CD8-positive, alpha-beta memory T cell (primary cell): ENCODE data around the gene CBX1. TPM values are rescaled to one million over a fixed set of nuclear protein-coding genes. Genes with fewer than 3 reads are reported as not detected.
A peak's percentile ranks its signal among the peaks of the same experiment; 100 is the strongest.

Experiments used
- CTCF ChIA-PET: fragments of 350-600 bp; sonication (Branson Sonifier 250); formaldehyde crosslinking; loops from one replicate; lab custom pipeline; 2021; ENCODE audit warnings: antibody characterized with exemption; lab: Charles Lee
- POLR2A ChIA-PET: fragments of 350-600 bp; sonication (Branson Sonifier 250); formaldehyde crosslinking; loops from one replicate; lab custom pipeline; 2021; ENCODE audit warnings: antibody characterized with exemption; lab: Charles Lee
- DNase-seq, 5 donors: peaks; one replicate each; pipeline versions ENCODE4 v3.0.0 to v3.0.0-alpha.2; 2020 to 2022; ENCODE audit warnings: mixed read lengths in 1 of 5
- H3K27ac ChIP-seq: one replicate; pipeline ENCODE4 v1.7.0; 2013; ENCODE audit warnings: low read depth, mild to moderate bottlenecking, low read length, moderate library complexity
- H3K27me3 ChIP-seq: 2 replicates; pipeline ENCODE4 v1.7.0; 2013; ENCODE audit warnings: low read length, mild to moderate bottlenecking; ENCODE audit not compliant: insufficient read depth, poor library complexity, severe bottlenecking
- H3K36me3 ChIP-seq: 2 replicates; pipeline ENCODE4 v1.7.0; 2013; ENCODE audit warnings: mild to moderate bottlenecking, low read length, moderate library complexity; ENCODE audit not compliant: insufficient read depth
- H3K4me1 ChIP-seq: 2 replicates; pipeline ENCODE4 v1.7.0; 2013; ENCODE audit warnings: mild to moderate bottlenecking, low read length, moderate library complexity; ENCODE audit not compliant: insufficient read depth
- H3K4me3 ChIP-seq: 2 replicates; pipeline ENCODE4 v1.7.0; 2013; ENCODE audit warnings: mild to moderate bottlenecking, low read length
- H3K9me3 ChIP-seq: 2 replicates; pipeline ENCODE4 v1.7.0; 2013; ENCODE audit warnings: mild to moderate bottlenecking, low read length
- H3K27ac Mint-ChIP-seq, 8 donors: one replicate each; pipeline ENCODE4 v1.8.0; 2020 to 2021; ENCODE audit warnings: mixed read lengths in 8 of 8, mild to moderate bottlenecking in 6 of 8, inconsistent platforms in 3 of 8, moderate library complexity in 3 of 8
- H3K27me3 Mint-ChIP-seq, 2 donors: one replicate each; pipeline ENCODE4 v1.8.0; 2020 to 2021; ENCODE audit warnings: mixed read lengths in 2 of 2, mild to moderate bottlenecking in 1 of 2, moderate library complexity in 1 of 2
- H3K36me3 Mint-ChIP-seq, 3 donors: one replicate each; pipeline ENCODE4 v1.8.0; 2020 to 2021; ENCODE audit warnings: mixed read lengths in 3 of 3, inconsistent platforms in 1 of 3, mild to moderate bottlenecking in 1 of 3
- H3K4me1 Mint-ChIP-seq, 3 donors: one replicate each; pipeline ENCODE4 v1.8.0; 2020 to 2021; ENCODE audit warnings: mixed read lengths in 3 of 3, inconsistent platforms in 1 of 3, mild to moderate bottlenecking in 1 of 3
- H3K4me3 Mint-ChIP-seq, 7 donors: one replicate each; pipeline ENCODE4 v1.8.0; 2020 to 2021; ENCODE audit warnings: mixed read lengths in 7 of 7, mild to moderate bottlenecking in 6 of 7, moderate library complexity in 4 of 7, inconsistent platforms in 2 of 7
- H3K9me3 Mint-ChIP-seq, 5 donors: one replicate each; pipeline ENCODE4 v1.8.0; 2020 to 2022; ENCODE audit warnings: mixed read lengths in 5 of 5, mild to moderate bottlenecking in 3 of 5, moderate library complexity in 2 of 5, inconsistent platforms in 1 of 5
- polyA plus RNA-seq: library from polyadenylated mRNA; unstranded; fragments of 300-500 nt; fragmentation: Illumina TruSeq; gene quantifications from one replicate; pipeline ENCODE4 v1.2.3, GENCODE V29; 2021
- total RNA-seq, 2 experiments: library from RNA; stranded (reverse); gene quantifications; one replicate each; pipeline ENCODE4 v1.2.3, GENCODE V29; 2021

The CBX1 gene
- total and polyA plus RNA-seq, 3 experiments from 2014 or later, result 21.1 to 65.1 (median 63.1) TPM

GRCh38 chr17:48122665-48123045 lies 21.4 kb upstream of the CBX1 start:
- Mint-ChIP-seq H3K27ac (peak overlapping the region in 3 of 8 donors; percentile 23 to 64 (median 32)), H3K9me3 (no peaks in the 10 kb centered on the region), H3K4me1 (no peaks in the 10 kb centered on the region), H3K36me3 (peaks cover 0 to 73% (median 11%) of the 10 kb centered on the region in 3 donors), H3K27me3 (no peaks in the 10 kb centered on the region), H3K4me3 (no peak overlapping the region)
- ChIA-PET POLR2A (interaction anchor here (0.6 kb wide), 1 partner anchor 14 kb away, joined by 3 read pairs; no protein-coding TSS in a partner anchor), CTCF (interaction anchor here (2.0 to 2.2 kb wide), 2 partner anchors 9 to 42 kb away, joined by 10 to 11 read pairs; no protein-coding TSS in a partner anchor)
- Histone ChIP-seq H3K4me3 (no peak overlapping the region), H3K36me3 (peaks cover 47% of the 10 kb centered on the region), H3K4me1 (no peaks in the 10 kb centered on the region), H3K27me3 (no peaks in the 10 kb centered on the region), H3K9me3 (no peaks in the 10 kb centered on the region), H3K27ac (no peak overlapping the region)
- DNase-seq, result no peak

- no peak overlapping the region for H3K4me3 Mint-ChIP-seq
- no peak for DNase-seq
- Histone ChIP-seq H3K4me1 (no peaks in the 10 kb centered on the region), H3K9me3 (no peaks in the 10 kb centered on the region), H3K27me3 (no peaks in the 10 kb centered on the region), H3K27ac (no peak overlapping the region), H3K36me3 (peaks cover 42% of the 10 kb centered on the region), H3K4me3 (no peak overlapping the region)
- peaks cover 0 to 71% (median 11%) of the 10 kb centered on the region in 3 donors for H3K36me3 Mint-ChIP-seq
- H3K9me3 Mint-ChIP-seq, result no peaks in the 10 kb centered on the region
- H3K4me1 Mint-ChIP-seq, result no peaks in the 10 kb centered on the region
- ChIA-PET POLR2A (no interaction called here), CTCF (no interaction called here)
- H3K27me3 Mint-ChIP-seq, result no peaks in the 10 kb centered on the region
- H3K27ac Mint-ChIP-seq, result peak overlapping the region in 1 of 8 donors; percentile 23
Observed at GRCh38 chr17:48121923-48122664, 20.8 kb upstream of the CBX1 start.

- ChIA-PET CTCF (interaction anchor here (0.7 to 2.2 kb wide), 5 partner anchors 8 to 87 kb away, joined by 3 to 11 read pairs (median 3); no protein-coding TSS in a partner anchor), POLR2A (interaction anchor here (0.6 to 0.7 kb wide), 2 partner anchors 10 to 18 kb away, joined by 4 read pairs; no protein-coding TSS in a partner anchor)
- Histone ChIP-seq H3K36me3 (peaks cover 13% of the 10 kb centered on the region), H3K4me3 (no peak overlapping the region), H3K27ac (no peak overlapping the region), H3K9me3 (no peaks in the 10 kb centered on the region), H3K27me3 (no peaks in the 10 kb centered on the region), H3K4me1 (peaks cover 30% of the 10 kb centered on the region)
- peak; percentile 6 to 62 (median 40) for DNase-seq
- H3K4me3 Mint-ChIP-seq, result peak overlapping the region in 6 of 7 donors; percentile 45 to 71 (median 54)
- peak overlapping the region; percentile 44 to 90 (median 85) for H3K27ac Mint-ChIP-seq
- peaks cover 0 to 29% (median 2%) of the 10 kb centered on the region in 3 donors for H3K36me3 Mint-ChIP-seq
- no peaks in the 10 kb centered on the region for H3K9me3 Mint-ChIP-seq
- no peaks in the 10 kb centered on the region for H3K27me3 Mint-ChIP-seq
- H3K4me1 Mint-ChIP-seq, result peaks cover 37 to 48% (median 43%) of the 10 kb centered on the region in 3 donors
Observed at GRCh38 chr17:48113201-48113676, 12.0 kb upstream of the CBX1 start.

- peaks cover 48 to 60% (median 55%) of the 10 kb centered on the region in 3 donors for H3K4me1 Mint-ChIP-seq
- peak overlapping the region in 6 of 8 donors; percentile 6 to 91 (median 68) for H3K27ac Mint-ChIP-seq
- no peak for DNase-seq
- H3K9me3 Mint-ChIP-seq, result no peaks in the 10 kb centered on the region
- no peaks in the 10 kb centered on the region for H3K9me3 ChIP-seq
- H3K36me3 ChIP-seq, result peaks cover 8% of the 10 kb centered on the region
- H3K27me3 ChIP-seq, result no peaks in the 10 kb centered on the region
- POLR2A ChIA-PET, result no interaction called here
- H3K27me3 Mint-ChIP-seq, result no peaks in the 10 kb centered on the region
- peak overlapping the region in 5 of 7 donors; percentile 2 to 22 (median 7) for H3K4me3 Mint-ChIP-seq
- H3K4me1 ChIP-seq, result peaks cover 33% of the 10 kb centered on the region
- CTCF ChIA-PET, result interaction anchor here (0.9 to 1.8 kb wide), 4 partner anchors 14 to 57 kb away, joined by 3 to 7 read pairs (median 5); no protein-coding TSS in a partner anchor
- H3K36me3 Mint-ChIP-seq, result peaks cover 0 to 32% (median 2%) of the 10 kb centered on the region in 3 donors
- H3K4me3 ChIP-seq, result no peak overlapping the region
- no peak overlapping the region for H3K27ac ChIP-seq
Observed at GRCh38 chr17:48111937-48112241, 10.6 kb upstream of the CBX1 start.

GRCh38 chr17:48110761-48111160 lies 9.5 kb upstream of the CBX1 start:
- Histone ChIP-seq H3K4me3 (no peak overlapping the region), H3K27me3 (no peaks in the 10 kb centered on the region), H3K27ac (no peak overlapping the region), H3K36me3 (peaks cover 8% of the 10 kb centered on the region), H3K4me1 (peaks cover 33% of the 10 kb centered on the region), H3K9me3 (no peaks in the 10 kb centered on the region)
- no peak for DNase-seq
- H3K36me3 Mint-ChIP-seq, result peaks cover 0 to 25% (median 2%) of the 10 kb centered on the region in 3 donors
- POLR2A ChIA-PET, result interaction anchor here (0.7 kb wide), 1 partner anchor 10 kb away, joined by 3 read pairs; no protein-coding TSS in a partner anchor
- H3K4me3 Mint-ChIP-seq, result peak overlapping the region in 3 of 7 donors; percentile 18 to 35 (median 29)
- peaks cover 50 to 62% (median 57%) of the 10 kb centered on the region in 3 donors for H3K4me1 Mint-ChIP-seq
- CTCF ChIA-PET, result interaction anchor here (0.9 to 1.8 kb wide), 4 partner anchors 15 to 56 kb away, joined by 3 to 7 read pairs (median 4); no protein-coding TSS in a partner anchor
- peak overlapping the region; percentile 47 to 89 (median 76) for H3K27ac Mint-ChIP-seq
- H3K27me3 Mint-ChIP-seq, result no peaks in the 10 kb centered on the region
- no peaks in the 10 kb centered on the region for H3K9me3 Mint-ChIP-seq

- Mint-ChIP-seq H3K27me3 (peaks cover 0 to 2% of the 10 kb centered on the region in 2 donors), H3K4me3 (peak within 1 kb of the TSS; percentile 92 to 100 (median 97)), H3K27ac (peak within 1 kb of the TSS; percentile 86 to 97 (median 92)), H3K9me3 (no peaks in the 10 kb centered on the region), H3K4me1 (peaks cover 51 to 70% (median 66%) of the 10 kb centered on the region in 3 donors), H3K36me3 (peaks cover 0 to 15% (median 2%) of the 10 kb centered on the region in 3 donors)
- DNase-seq, result peak; percentile 90 to 96 (median 95)
- ChIA-PET CTCF (interaction anchor here (0.8 to 4.2 kb wide), 9 partner anchors 9 to 266 kb away, joined by 3 to 23 read pairs (median 4); partner anchors contain the start of gene NFE2L1), POLR2A (interaction anchor here (0.6 to 2.2 kb wide), 5 partner anchors 10 to 785 kb away, joined by 3 to 17 read pairs (median 5); partner anchors contain the start of genes NFE2L1 and PNPO)
- Histone ChIP-seq H3K9me3 (no peaks in the 10 kb centered on the region), H3K4me3 (peak within 1 kb of the TSS; percentile 96), H3K4me1 (peaks cover 17% of the 10 kb centered on the region), H3K27me3 (no peaks in the 10 kb centered on the region), H3K36me3 (no peaks in the 10 kb centered on the region), H3K27ac (peak within 1 kb of the TSS; percentile 80)
Observed at GRCh38 chr17:48107137-48108055, 6.1 kb upstream of the CBX1 start, which contains the start of gene SNX11. Gene SNX11 (plus strand): TSS chr17:48107766. CDS start chr17:48112044, 4,278 bp downstream.

GRCh38 chr17:48106802-48107136 lies 5.5 kb upstream of the CBX1 start:
- Mint-ChIP-seq H3K36me3 (peaks cover 0 to 14% (median 0%) of the 10 kb centered on the region in 3 donors), H3K9me3 (no peaks in the 10 kb centered on the region), H3K27ac (peak overlapping the region in 7 of 8 donors; percentile 86 to 97 (median 92)), H3K27me3 (peaks cover 0 to 2% of the 10 kb centered on the region in 2 donors), H3K4me3 (peak overlapping the region; percentile 92 to 100 (median 97)), H3K4me1 (peaks cover 46 to 68% (median 66%) of the 10 kb centered on the region in 3 donors)
- DNase-seq, result no peak
- no peaks in the 10 kb centered on the region for H3K27me3 ChIP-seq
- POLR2A ChIA-PET, result interaction anchor here (0.6 to 2.2 kb wide), 3 partner anchors 58 to 785 kb away, joined by 4 to 17 read pairs (median 5); partner anchors contain the start of genes NFE2L1 and PNPO
- CTCF ChIA-PET, result interaction anchor here (1.0 to 4.2 kb wide), 5 partner anchors 9 to 59 kb away, joined by 3 to 23 read pairs (median 4); partner anchors contain the start of gene NFE2L1
- no peaks in the 10 kb centered on the region for H3K9me3 ChIP-seq
- peaks cover 12% of the 10 kb centered on the region for H3K4me1 ChIP-seq
- peak overlapping the region; percentile 80 for H3K27ac ChIP-seq
- H3K36me3 ChIP-seq, result no peaks in the 10 kb centered on the region
- peak overlapping the region; percentile 96 for H3K4me3 ChIP-seq
